EL (cell line): ENCODE measurements around the gene YAE1.

Source experiments
- DNase-seq: peaks from one replicate; pipeline ENCODE4 v3.0.0-alpha.2; 2016

The YAE1 gene

DNA sequence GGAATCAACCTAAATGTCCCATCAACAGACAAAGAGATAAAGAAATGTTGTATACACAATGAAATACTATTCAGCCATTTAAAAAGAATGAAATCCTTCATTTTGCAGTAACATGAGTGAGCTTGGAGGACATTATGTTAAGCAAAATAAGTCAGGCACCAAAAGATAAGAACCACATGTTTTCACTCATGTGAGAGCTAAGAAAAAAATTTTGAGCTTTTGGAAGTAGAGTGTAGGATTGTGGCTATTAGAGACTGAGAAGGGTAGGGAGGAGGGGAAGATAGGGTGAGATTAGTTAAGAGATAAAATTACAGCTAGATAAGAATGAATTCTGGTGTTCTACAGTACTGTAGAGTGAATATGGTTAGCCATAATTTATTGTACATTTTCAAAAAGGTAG is 8.3 kb upstream of the YAE1 start:
- DNase-seq, result no peak

DNA sequence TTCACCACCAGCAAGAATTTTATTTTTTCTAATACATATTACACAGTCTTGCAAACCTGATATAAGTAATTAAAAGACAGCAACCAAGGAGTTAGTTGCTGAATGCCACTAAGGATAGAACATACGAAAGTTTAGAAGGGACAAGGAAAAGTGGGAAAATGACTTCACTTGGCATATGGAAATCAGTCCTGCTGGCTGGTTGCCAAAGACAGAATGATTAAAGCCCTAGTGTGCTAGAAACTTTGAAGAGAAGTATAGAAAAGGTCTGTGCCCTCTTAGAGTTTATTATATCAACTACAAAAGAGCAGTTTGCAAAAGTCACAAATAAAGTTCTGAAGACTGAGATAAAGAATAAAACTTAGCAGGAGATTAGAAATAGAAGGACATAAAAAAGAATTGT is 5.8 kb upstream of the YAE1 start:
- DNase-seq, result no peak

DNA sequence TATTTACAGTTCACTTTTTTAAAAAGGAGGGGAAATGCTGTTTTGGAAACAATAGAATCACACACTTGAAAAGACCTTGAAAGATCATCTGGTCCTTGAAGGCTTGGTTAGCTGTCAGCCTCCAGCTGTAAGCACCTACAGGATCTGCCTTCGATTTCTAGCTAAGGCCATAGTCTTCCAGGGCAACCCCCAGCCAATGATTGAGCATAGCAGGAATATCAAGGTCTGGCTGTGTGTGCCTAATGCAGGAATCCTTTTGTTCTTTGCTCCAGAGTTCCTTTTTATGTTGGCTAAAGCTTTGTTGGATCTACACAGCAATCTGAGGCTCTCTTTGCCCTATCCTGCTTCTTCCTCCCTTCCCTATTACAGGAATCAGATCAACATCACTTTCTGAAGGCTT is 5.2 kb upstream of the YAE1 start:
- no peak for DNase-seq

DNA sequence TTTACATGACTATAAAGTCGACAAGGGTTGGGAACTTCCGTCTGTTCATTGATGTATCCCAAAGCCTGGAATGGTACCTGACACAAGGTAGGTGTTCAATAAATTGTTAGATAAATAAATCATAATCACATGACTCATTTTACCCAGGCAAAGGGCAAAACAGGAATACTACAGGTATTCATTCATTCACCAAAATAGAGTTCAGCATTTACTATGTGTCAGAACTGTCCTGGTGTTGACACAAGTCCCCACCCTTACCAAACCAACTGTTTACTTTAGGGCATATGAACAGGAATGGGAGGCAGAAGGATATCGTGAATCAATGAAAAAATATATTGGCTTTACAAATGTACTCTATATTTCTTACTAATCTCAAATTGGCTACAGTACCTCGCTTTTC is 666 bp upstream of the YAE1 start:
- no peak for DNase-seq

DNA sequence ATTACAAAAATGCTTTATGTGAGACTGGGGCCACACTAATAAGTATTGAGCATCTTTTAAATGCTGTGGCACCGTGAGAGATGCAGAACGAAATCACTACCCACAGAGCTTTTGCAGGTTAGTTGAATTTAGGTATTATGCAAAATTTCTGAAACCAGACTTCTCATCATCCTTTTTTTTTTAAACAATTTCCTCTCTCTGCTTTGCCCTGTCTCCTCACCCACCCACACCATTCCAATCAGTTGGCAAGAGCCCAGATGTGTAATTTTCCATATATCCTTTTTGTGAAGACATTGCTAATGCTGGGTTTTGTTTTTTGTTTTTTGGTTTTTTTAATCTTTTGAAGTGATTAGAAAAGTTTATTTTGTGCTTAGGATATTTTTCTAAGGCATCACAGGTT is 1.1 kb downstream of the YAE1 start:
- peak; percentile 45 for DNase-seq

DNA sequence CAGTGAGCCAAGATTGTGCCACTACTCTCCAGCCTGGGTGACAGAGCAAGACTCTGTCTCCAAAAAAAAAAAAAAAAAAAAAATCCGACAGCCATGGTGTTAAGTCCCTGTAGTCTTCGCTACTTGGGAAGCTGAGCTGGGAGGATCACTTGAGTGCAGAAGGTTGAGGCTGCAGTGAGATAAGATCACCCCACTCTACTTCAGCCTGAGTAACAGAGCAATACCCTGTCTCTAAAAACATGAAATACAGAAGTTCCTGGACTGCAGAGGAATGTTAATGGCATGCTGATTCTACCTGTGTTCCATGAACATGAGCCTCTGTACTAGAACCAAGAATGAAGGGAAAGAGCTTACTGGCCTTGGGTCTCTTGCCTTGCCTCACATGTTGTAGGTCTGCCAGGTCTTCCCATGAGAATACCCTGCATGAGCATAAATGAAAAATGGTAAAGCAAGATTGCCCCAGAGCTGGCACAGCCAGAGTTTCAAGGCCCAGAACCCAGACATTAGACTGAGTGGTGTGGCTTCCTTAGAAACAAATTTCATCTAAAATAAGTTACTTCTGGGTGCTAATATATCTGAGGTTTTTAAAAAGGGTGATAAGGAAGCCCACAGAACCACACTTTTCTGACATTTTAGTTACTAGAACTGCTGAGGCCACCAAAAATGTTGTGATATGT is 8.6 kb downstream of the YAE1 start:
- DNase-seq, result no peak

DNA sequence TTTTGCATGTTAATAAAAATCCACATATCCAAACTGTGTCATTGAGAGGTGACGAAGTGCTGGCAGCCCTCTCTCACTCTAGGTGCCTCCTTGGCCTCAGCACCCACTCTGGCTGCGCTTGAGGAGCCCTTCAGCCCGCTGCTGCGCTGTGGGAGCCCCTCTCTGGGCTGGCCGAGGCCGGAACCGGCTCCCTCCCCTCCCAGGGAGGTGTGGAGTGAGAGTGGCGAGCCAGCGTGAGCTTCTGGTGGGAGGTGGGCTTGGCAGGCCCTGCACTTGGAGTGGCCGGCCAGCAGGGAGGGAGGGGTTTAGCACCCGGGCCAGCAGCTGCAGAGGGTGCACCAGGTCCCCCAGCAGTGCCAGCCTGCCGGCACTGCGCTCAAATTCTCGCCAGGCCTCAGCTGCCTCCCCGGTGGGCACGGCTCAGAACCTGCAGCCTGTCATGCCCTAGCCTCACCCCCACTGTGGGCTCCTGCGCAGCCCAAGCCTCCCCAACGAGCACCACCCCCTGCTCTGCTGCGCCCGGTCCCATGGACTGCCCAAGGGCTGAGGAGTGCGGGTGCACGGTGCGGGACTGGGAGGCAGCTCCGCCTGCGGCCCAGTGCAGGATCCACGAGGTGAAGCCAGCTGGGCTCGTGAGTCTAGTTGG is 11.1 kb downstream of the YAE1 start:
- DNase-seq, result no peak

DNA sequence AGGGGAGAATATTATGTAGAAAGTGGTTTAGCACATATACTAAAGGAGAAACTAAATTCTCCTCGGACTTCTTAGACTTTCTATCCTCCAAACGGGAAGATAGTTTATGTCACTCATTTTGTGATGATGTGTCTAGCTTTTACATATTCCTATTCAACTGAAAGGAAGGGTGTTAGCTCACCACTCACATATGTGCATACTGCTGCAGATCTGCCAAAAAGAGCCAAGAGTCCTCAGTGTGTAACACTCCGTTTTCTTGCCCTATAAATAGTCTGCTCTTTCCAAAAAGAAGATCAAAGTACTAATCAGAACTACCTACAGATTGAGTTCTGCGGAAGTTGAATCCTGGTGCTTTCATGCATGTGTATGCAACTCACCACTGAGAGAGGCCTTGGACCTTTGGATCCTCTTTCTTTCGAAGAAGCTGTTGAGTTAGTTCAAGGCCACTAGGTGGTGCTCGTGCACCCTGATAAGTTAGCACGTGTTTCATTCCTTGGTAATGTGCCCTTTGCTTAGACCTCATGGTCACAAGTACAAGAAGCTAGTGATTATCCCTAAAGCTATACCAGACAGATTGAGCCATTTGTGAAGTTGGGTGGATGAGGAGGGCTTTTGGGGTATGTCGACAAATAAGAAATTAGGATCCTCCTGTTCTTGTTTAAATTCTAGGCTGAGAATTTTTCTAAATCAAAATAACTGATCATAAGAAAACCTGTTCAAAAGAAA is 14.1 kb downstream of the YAE1 start:
- peak; percentile 88 for DNase-seq

DNA sequence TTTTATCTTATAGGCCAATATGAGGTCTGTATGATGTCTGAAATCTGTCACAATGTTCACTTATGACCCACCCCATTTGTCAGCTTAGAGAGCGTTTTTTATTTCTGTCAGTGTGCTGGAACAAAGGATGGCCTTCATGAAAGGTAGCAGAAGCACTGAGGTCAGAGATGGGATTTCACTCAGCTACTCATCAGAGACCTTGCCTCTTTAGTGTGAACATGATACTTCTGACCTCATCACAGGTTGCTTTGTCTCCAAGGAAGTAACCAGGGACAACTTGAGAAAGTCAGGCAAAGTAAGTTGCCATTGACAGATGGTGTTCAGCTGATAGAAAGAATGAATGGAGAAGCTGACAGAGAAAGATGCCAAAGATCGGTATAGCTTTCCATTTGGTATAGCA is 16.3 kb downstream of the YAE1 start:
- DNase-seq, result no peak

DNA sequence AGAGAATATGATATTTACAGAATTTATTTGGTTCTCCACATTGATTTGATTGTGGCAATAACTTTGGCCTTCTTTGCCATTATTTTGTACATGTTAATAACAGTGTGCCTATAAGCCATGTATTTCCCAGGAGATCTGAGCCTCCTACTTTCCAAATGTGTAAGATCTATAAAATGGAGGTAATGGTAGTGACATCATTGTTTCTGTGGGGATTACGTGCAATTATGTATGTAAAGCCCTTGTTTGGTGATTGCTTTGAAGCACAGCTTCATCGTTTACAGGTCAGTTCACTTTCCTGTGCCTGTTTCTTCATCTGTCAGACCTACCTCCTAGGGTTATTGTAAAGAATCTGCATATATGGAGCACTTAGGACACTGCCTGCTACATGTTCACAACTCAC is 17.3 kb downstream of the YAE1 start:
- DNase-seq, result no peak

DNA sequence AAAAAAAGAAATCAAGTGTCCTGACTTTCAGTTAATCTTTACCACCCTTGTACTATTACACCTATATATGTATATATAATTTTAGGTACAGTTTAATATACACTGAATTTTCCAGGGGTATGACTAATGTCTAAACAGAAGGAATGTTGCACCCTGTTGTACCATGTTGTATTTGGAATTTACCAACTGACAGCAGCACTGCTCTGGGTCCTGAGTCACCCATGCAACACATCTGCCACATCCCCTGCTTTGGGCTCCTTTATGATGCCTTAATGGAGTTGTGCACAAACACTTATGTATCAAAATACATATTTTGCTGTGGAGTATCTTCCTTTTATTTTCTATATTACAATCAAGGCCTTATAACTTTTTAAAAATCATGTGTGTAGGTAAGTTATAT is 21.2 kb downstream of the YAE1 start:
- peak; percentile 71 for DNase-seq

DNA sequence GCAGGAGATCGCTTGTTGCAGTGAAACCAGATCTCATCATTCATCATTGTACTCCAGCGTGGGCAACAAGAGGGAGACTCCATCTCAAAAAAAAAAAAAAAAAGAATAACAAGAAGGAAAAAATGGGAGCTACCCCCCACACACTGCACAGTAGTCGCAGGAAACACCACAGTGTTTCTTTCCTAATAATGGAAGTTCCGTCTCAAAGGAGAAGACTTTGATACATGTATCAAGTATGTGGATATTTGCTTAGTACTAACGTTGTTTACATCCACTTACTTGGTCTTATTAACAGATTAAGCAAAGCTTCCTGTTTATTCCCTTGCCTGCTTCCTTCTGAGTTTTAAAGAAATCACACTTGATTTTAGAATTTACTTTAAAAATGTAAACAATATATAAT is 22.2 kb downstream of the YAE1 start:
- DNase-seq, result no peak

DNA sequence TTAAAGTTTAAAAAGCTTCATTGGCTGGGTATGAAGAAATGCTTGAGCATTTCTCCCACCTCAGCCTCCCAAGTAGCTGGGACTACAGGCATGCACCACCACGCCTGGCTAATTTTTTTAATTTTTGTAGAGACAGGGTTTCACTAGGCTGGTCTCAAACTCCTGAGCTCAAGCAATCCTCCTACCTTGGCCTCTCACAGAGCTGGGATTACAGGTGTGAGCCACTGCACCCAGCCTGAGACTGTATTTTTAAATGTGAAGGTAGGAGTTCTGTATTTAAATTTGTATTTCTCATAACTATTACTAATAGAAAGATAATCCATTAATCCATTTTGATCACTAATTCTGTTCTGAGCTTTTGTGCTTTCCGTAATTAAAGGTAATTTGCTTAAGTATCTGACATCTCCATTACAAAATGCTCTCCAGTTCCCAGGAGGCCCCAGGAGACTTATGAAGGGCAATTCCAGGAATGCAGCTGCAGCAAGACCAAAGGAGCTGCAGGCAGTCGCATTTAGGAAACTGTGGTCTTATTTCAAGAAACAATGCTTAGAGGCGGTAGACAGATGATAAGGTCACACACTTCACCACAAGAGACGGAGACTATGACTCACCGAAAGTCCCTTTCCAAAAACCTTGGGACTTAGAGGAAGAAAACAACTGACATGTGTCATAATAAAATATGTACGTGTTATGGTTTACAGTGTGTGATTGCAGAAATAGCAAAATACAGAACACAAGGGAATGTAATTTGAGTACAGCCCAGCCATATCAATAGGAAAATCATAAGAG is 23.3 kb downstream of the YAE1 start:
- peak; percentile 88 for DNase-seq

DNA sequence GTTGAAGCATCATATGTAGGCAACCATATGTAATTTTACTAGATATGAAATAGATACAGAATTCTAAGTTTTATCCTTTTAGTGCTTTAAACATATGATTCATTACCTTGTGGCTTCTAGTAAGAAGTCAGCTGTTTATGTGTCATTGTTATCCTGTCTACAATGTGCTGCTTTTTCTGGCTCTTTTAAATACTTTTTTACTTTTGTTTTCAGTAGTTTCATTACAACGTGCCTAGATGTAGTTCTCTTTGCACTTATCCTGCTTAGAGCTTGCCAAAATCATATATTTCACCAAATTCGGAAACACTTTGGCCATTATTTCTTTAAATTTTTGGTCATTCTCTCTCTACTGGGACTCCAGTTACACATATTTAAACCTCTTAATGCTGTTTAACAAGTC is 26.4 kb downstream of the YAE1 start:
- DNase-seq, result peak; percentile 53

DNA sequence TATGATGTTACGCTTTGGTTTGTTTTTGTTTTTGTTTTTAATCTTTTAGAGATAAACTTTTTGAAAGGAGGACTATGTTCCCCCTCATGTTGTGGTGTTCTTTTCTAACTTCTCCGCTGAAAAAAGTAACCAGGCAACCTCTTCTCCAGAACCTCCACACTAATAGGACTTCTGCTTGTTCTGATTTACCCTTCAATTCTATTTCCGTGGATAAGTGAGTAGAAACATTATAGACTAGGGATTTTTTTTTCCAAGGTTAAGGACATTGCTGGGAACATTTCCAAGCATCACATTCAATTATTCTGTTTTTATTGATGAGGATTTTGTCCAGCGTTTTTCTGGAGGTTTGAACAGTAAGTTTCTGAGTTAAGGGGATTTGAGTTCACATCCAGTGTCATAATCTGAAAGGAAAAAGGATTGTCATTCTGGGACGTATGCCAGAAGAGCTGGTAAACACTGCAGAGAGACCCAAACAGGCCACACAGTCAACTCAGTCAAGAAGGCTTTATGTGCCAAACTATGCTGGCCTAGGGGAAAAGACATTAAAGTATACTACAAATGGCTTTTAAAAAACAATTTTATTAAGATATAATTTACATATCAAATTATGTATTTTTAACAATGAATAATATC is 28.9 kb downstream of the YAE1 start:
- DNase-seq, result peak; percentile 20

DNA sequence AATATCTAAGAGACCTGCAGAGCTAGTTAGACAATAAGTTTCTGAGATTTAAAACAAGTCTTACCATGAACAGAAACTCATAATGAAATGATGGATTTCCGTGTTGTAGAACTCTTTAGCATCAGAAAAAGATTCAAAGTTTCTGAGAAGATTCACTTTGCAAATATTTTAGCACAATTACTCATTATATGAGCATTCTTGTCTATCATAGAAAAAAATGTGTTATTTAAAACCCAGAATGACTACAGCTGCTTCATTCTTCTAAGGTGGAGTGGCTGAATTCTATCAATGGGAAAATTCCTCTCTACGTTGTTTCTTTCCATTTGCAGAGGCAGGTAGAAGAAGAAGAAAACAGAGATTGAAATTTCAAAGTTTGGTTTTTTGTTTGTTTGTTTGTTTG is 36.1 kb downstream of the YAE1 start:
- DNase-seq, result peak; percentile 45

DNA sequence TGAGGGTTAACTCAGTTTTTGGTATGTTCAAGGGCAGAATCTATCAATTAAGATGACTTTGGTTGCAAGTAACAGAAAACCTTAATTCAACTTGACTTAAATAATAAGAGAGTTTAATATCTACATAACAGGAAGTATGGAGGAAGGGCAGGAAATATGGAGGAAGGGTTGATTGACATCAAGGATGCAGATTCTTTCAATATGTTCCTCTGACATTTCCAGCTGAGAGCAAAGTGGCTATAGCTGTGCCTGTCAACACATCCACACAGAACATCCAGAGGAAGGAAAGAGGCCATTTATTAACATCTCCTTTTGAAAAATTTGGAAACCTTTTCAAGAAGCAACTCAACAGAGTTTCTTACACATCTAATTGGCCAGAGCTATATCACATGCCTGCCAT is 37.7 kb downstream of the YAE1 start:
- DNase-seq, result no peak

DNA sequence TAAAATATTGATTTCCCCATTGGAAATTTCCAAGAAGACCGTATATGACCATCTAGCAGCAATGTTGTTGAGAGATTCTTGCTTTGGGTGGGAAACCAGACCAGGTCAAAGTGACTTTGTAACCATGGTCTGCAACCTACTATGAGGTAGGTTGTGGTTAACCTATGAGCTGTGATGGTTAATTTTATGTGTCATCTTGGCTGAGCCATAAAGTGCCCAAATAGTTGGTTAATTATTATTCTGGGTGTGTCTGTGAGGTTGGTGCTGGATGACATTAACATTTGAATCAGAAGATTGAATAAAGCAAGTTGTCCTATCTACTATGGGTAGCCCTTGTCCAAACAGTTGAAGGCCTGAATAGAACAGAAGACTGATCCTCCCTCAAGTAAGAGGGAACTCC is 38.9 kb downstream of the YAE1 start:
- peak; percentile 56 for DNase-seq

DNA sequence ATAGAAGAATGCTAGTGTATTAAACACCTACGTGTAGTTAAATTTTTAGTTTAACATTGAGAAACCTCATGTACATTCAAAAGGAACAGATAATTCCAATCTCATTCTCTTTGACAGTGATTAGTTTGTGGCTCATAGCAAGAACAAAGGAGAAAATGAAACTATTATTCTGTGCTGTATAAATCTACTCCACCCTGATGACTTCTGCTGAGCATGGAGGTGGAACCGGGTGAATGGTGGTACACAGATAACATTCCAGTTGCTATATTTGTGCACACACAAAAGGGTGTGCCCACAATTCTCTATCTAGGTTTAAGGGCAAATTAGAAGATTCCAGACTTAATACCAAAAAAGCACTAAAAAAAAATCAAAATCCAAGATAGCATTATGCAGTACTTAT is 40.1 kb downstream of the YAE1 start:
- no peak for DNase-seq

DNA sequence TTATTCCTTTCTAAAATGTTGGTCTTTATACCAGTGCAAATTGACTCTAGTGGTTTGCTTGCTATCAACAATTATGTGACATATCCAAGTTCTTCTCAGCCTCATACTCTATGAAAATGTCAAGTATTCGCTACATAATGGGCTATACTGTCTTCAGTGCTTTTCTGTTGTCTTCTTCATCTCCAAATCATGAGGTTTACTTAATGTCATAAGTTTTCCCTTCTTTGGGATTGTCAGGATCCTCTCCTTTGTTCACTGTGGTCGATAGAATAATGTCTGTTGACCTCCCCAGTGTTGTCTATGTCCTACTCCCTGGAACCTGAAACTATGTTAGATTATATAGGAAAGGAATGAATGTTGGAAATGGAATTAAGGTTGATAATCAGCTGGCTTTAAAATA is 40.7 kb downstream of the YAE1 start:
- DNase-seq, result no peak

DNA sequence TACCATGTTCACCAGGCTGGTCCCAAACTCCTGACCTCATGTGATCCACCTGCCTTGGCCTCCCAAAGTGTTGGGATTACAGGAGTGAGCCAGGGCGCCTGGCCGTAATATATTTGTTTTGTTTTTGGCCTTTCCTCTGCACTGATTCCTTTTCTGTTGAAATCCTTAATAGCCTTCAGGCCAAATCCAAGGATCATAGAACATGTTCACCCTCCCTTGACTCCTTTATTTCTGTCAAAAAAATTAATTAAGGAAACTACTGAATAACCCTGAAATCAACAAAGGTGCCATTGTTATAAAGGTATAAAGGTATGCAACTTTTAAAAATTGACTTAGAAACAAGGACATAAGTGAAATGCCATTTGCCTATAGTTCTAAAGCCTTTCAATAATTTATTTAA is 41.7 kb downstream of the YAE1 start:
- no peak for DNase-seq

DNA sequence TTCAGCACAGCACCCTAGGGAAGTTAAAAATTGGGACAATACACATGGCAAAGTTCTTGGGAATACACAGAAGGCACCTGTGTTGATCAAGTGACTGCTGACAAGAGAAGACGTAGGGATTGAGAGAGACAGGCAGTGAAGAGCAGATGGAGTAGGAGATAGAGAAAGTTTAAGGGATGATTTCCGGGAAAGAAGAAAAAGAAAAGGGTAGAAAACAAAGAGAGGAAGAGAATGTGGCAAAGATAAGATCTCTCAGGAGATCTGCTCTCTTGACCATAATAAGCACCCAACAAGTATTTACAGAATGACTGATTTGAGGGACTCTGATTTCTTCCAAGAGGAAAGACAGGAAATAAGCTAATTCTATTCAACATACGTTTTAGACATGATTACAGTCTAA is 42.1 kb downstream of the YAE1 start:
- no peak for DNase-seq
